GM12878 (cell line): Measurements from ENCODE around the gene CFAP57. TPM values are rescaled to one million over a fixed set of nuclear protein-coding genes. Genes with fewer than 3 reads are reported as not detected.

Source experiments
- ATAC-seq: fragments of 200-7000 bp; cut with Tn5 transposase; 3 replicates; pipeline ENCODE4 v1.9.1; 2020; ENCODE audit warnings: mild to moderate bottlenecking, moderate library complexity
- BruUV-seq: library from RNA; stranded (reverse); fragments of 400-500 nt; replicated peaks from 2 replicates; lab custom pipeline; 2021; lab: Mats Ljungman, UMichigan
- CTCF ChIA-PET: fragments of 300-600 bp; sonication (Branson Sonifier 250); formaldehyde crosslinking; extraction: SDS; loops from one replicate; lab custom pipeline; 2021; ENCODE audit warnings: inconsistent platforms; lab: Yijun Ruan, JAX
- POLR2A ChIA-PET: fragments of 350-600 bp; formaldehyde crosslinking; extraction: SDS; loops from one replicate; lab custom pipeline; 2021; ENCODE audit warnings: inconsistent platforms; lab: Charles Lee
- RAD21 ChIA-PET: fragments of 300-600 bp; sonication (Branson Sonifier 250); formaldehyde crosslinking; loops from one replicate; lab custom pipeline; 2023; ENCODE audit warnings: antibody characterized with exemption; ENCODE audit not compliant: unreplicated experiment; lab: Charles Lee
- SMC1A ChIA-PET: fragments of 300-600 bp; sonication (Branson Sonifier 250); formaldehyde crosslinking; loops from one replicate; lab custom pipeline; 2023; ENCODE audit not compliant: unreplicated experiment, uncharacterized antibody; lab: Charles Lee
- DNase-seq: peaks from one replicate; pipeline ENCODE4 v3.0.0-alpha.2; 2011; ENCODE audit warnings: low read depth, low spot score
- FAIRE-seq: peaks from 3 replicates; lab custom pipeline; 2011; peaks lifted over from hg19 to GRCh38; lab: Jason Lieb, UNC
- H2AFZ ChIP-seq: 2 replicates; pipeline ENCODE4 v1.6.0; 2011; ENCODE audit warnings: low read depth, low read length, control low read depth; ENCODE audit not compliant: control insufficient read depth
- H3K27ac ChIP-seq: 2 replicates; pipeline ENCODE4 v1.5.1; 2011; ENCODE audit warnings: control low read depth; ENCODE audit not compliant: control insufficient read depth, insufficient read depth
- H3K27me3 ChIP-seq, 2 experiments: replicated peaks in 1 of 2; 2 replicates each; pipeline versions ENCODE4 v1.6.0 to v1.6.1; 2011; ENCODE audit warnings: low read length in 1 of 2; ENCODE audit not compliant: control insufficient read depth in 2 of 2, insufficient read depth in 2 of 2
- H3K36me3 ChIP-seq, 2 experiments: 2 replicates each; pipeline ENCODE4 v1.5.1; 2011; ENCODE audit warnings: low read length in 1 of 2; ENCODE audit not compliant: control insufficient read depth in 2 of 2, insufficient read depth in 2 of 2
- H3K4me1 ChIP-seq: 2 replicates; pipeline ENCODE4 v1.6.1; 2011; ENCODE audit warnings: mild to moderate bottlenecking, low read length, moderate library complexity, mixed read lengths; ENCODE audit not compliant: control insufficient read depth, insufficient read depth
- H3K4me2 ChIP-seq: 2 replicates; pipeline ENCODE4 v1.6.0; 2011; ENCODE audit warnings: control low read depth; ENCODE audit not compliant: control insufficient read depth, insufficient read depth
- H3K4me3 ChIP-seq: fragments of 200-600 bp; sonication (generic); 2 replicates; pipeline ENCODE4 v1.5.1; 2016
- H3K79me2 ChIP-seq: 2 replicates; pipeline ENCODE4 v1.6.0; 2011; ENCODE audit warnings: low read length; ENCODE audit not compliant: control insufficient read depth, insufficient read depth
- H3K9ac ChIP-seq: 2 replicates; pipeline ENCODE4 v1.8.0; 2011; ENCODE audit warnings: low read length, control low read depth, mixed read lengths; ENCODE audit not compliant: control insufficient read depth, insufficient read depth
- H3K9me3 ChIP-seq: replicated peaks from 3 replicates; pipeline ENCODE4 v1.5.1; 2011; ENCODE audit warnings: mild to moderate bottlenecking, low read length; ENCODE audit not compliant: control insufficient read depth, insufficient read depth
- H4K20me1 ChIP-seq: 2 replicates; pipeline ENCODE4 v1.6.0; 2011; ENCODE audit not compliant: control insufficient read depth, insufficient read depth
- BACH1 ChIP-seq: fragments of 450-650 bp; IDR thresholded peaks from 2 replicates; pipeline ENCODE4 v1.6.1; 2017; ENCODE audit warnings: mild to moderate bottlenecking, borderline replicate concordance
- CHD4 ChIP-seq: fragments of 200-600 bp; sonication (generic); IDR thresholded peaks from 2 replicates; pipeline ENCODE4 v1.6.1; 2016; ENCODE audit warnings: mild to moderate bottlenecking
- FOXK2 ChIP-seq: fragments of 450-650 bp; IDR thresholded peaks from 2 replicates; pipeline ENCODE4 v1.6.1; 2017; ENCODE audit warnings: mild to moderate bottlenecking, moderate library complexity
- JUND ChIP-seq: IDR thresholded peaks from 2 replicates; pipeline ENCODE4 v1.6.1; 2012; ENCODE audit warnings: low read depth, mild to moderate bottlenecking, low read length, improper control_type of control experiment, moderate library complexity
- KAT2A ChIP-seq: conservative IDR thresholded peaks from 2 replicates; pipeline ENCODE4 v1.6.1; 2011; ENCODE audit warnings: low read depth, low read length; ENCODE audit not compliant: control insufficient read depth
- MYC ChIP-seq: IDR thresholded peaks from 2 replicates; pipeline ENCODE4 v1.6.1; 2011; ENCODE audit warnings: mild to moderate bottlenecking, low read length, moderate library complexity, inconsistent platforms; ENCODE audit not compliant: insufficient read depth, insufficient replicate concordance, insufficient read length, severe bottlenecking
- NBN ChIP-seq: fragments of 450-650 bp; IDR thresholded peaks from 2 replicates; pipeline ENCODE4 v1.6.1; 2016
- NFIC ChIP-seq: IDR thresholded peaks from 2 replicates; pipeline ENCODE4 v1.6.1; 2012; ENCODE audit warnings: low read depth, mild to moderate bottlenecking, inconsistent platforms, low read length, moderate library complexity
- NFYA ChIP-seq: IDR thresholded peaks from 2 replicates; pipeline ENCODE4 v1.6.1; 2011; ENCODE audit warnings: low read depth, mild to moderate bottlenecking, low read length, improper control_type of control experiment, borderline replicate concordance
- RB1 ChIP-seq: fragments of 450-650 bp; formaldehyde crosslinking; IDR thresholded peaks from 2 replicates; pipeline ENCODE4 v1.6.1; 2017; ENCODE audit warnings: mild to moderate bottlenecking, borderline replicate concordance
- RUNX3 ChIP-seq: IDR thresholded peaks from 2 replicates; pipeline ENCODE4 v1.6.1; 2012; ENCODE audit warnings: low read length, inconsistent platforms
- SIN3A ChIP-seq: IDR thresholded peaks from 2 replicates; pipeline ENCODE4 v1.6.1; 2012; ENCODE audit warnings: low read depth, low read length, improper control_type of control experiment
- SMAD5 ChIP-seq: IDR thresholded peaks from 2 replicates; pipeline ENCODE4 v1.6.1; 2016; ENCODE audit warnings: antibody characterized with exemption, low read depth
- SRF ChIP-seq, 2 experiments: IDR thresholded peaks; 2 replicates each; pipeline ENCODE4 v1.6.1; 2011; ENCODE audit warnings: low read depth in 2 of 2, low read length in 2 of 2, mild to moderate bottlenecking in 1 of 2, moderate library complexity in 1 of 2
- YY1 ChIP-seq: IDR thresholded peaks from 2 replicates; pipeline ENCODE4 v1.6.1; 2011; ENCODE audit warnings: low read depth, mild to moderate bottlenecking, low read length
- ZNF622 ChIP-seq: fragments of 450-650 bp; IDR thresholded peaks from 2 replicates; pipeline ENCODE4 v1.6.1; 2017; ENCODE audit warnings: mild to moderate bottlenecking, inconsistent platforms
- WGBS: methylation state at CpG from one replicate; pipeline ENCODE4 v1.1.6; 2016; ENCODE audit warnings: low lambda C conversion rate; ENCODE audit not compliant: insufficient replicate concordance, insufficient coverage; ENCODE audit errors: missing lambda C conversion rate; 5-methylcytosine and 5-hydroxymethylcytosine counted together
- in situ Hi-C: fragments of 300-500 bp; cut with MboI; formaldehyde crosslinking; loops from 9 replicates; pipeline ENCODE4 v1.14.3; 2018; ENCODE audit warnings: mixed read lengths
- intact Hi-C: fragments of 100-400 bp; cut with micrococcal nuclease; formaldehyde crosslinking; loops from one replicate; pipeline ENCODE4 v1.14.2; 2022; ENCODE audit not compliant: unreplicated experiment
- polyA plus RNA-seq, 11 experiments: library from polyadenylated mRNA; depleted of rRNA in 4 of 11; unstranded in 6 of 11; stranded (reverse) in 5 of 11; fragments of >200 nt; fragmentation: Nextera tagmentation in 4 of 11; fragmentation: Illumina TruSeq in 1 of 11; extraction: Ambion mirVana in 4 of 11; extraction: Trizol in 1 of 11; gene quantifications; 1 replicate in 1 of 11; 2 replicates in 10 of 11; pipeline versions ENCODE4 v1.2.1 to v1.2.3, GENCODE V29; 2011 to 2016; ENCODE audit warnings: inconsistent platforms in 2 of 11, missing spikeins in 2 of 11, low read depth in 1 of 11
- total RNA-seq, 4 experiments: library from RNA; depleted of rRNA in 3 of 4; stranded (reverse); fragments of >200 nt in 3 of 4; fragmentation: Illumina TruSeq in 1 of 4; extraction: Trizol in 1 of 4; gene quantifications; 2 replicates each; pipeline versions ENCODE4 v1.2.1 to v1.2.3, GENCODE V29; 2013 to 2021
- TF ChIP-seq, protein P1 (sequence below): fragments of 150-350 bp; IDR thresholded peaks from 2 replicates; pipeline ENCODE4 v1.6.1; 2016; ENCODE audit warnings: low read depth, low read length

CFAP57 gene
- total and polyA plus RNA-seq, 10 of the 15 experiments (the other 5 are each of a cell fraction or from before 2014, with no cell fraction given), result 0.45 to 4.8 (median 1.3) TPM

DNA sequence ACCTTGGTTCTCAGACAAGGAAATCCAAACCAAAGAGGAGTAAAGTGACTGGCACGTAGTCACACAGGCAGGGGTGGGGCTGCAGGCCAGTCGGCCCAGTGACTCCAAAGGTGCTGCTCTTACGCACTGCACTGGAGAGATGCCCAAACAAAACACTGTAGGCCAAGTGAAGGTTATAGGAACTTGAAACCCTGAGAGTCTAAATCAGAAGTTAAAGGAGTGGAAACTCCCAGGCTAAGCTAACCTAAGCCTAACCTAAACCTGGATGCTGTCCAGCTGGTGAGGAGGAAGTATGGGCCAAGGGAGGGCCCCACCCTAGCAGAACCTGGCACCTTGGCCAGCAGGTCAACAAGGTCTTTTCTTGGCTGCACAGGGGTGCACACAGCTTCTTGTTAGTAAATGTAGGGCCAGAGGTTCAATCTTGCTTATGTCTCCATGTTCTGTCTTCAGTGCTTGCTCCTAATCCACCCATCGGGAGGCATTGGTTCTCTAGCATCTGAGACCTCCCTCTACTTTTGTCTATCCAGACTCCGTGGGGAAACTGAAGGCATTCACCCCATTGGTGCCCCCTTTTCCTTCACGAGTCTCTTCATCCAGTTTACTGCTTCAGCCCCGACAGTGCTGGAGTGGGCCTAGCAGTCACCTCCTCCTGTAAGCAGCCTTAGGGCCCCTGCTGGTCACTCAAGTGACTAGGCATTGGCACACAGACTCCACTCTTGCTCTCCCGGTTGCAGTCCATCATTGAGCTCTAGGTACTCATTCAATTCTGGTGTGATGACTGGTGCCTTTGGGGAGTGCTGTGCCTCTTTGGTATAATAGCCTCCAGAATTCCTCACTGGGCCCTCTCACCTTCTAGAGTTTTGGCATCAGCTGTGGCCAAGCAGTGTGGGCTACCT, 84.8 kb downstream of the CFAP57 start:
- no peaks in the 10 kb centered on the region for H4K20me1 ChIP-seq
- FAIRE-seq (no peak), DNase-seq (no peak), ATAC-seq (no peak)
- in situ Hi-C loops, result no loop called here
- no peak overlapping the region for H3K27ac ChIP-seq
- H3K9ac ChIP-seq, result no peak overlapping the region
- WGBS, result 43% methylated on average over 8 of the region's 8 CpGs
- intact Hi-C loops, result no loop called here
- TF ChIP-seq NFYA, result no peak
- TF ChIP-seq NFIC, result no peak
- no peak for TF ChIP-seq SRF (IDR thresholded peaks at IDR 0.05; ENCODE audit: low read depth in 2 of 2, low read length in 2 of 2)
- TF ChIP-seq SMAD5, result no peak
- no peak for TF ChIP-seq BACH1
- no peak for TF ChIP-seq JUND
- TF ChIP-seq KAT2A, result no peak
- TF ChIP-seq, protein P1, sequence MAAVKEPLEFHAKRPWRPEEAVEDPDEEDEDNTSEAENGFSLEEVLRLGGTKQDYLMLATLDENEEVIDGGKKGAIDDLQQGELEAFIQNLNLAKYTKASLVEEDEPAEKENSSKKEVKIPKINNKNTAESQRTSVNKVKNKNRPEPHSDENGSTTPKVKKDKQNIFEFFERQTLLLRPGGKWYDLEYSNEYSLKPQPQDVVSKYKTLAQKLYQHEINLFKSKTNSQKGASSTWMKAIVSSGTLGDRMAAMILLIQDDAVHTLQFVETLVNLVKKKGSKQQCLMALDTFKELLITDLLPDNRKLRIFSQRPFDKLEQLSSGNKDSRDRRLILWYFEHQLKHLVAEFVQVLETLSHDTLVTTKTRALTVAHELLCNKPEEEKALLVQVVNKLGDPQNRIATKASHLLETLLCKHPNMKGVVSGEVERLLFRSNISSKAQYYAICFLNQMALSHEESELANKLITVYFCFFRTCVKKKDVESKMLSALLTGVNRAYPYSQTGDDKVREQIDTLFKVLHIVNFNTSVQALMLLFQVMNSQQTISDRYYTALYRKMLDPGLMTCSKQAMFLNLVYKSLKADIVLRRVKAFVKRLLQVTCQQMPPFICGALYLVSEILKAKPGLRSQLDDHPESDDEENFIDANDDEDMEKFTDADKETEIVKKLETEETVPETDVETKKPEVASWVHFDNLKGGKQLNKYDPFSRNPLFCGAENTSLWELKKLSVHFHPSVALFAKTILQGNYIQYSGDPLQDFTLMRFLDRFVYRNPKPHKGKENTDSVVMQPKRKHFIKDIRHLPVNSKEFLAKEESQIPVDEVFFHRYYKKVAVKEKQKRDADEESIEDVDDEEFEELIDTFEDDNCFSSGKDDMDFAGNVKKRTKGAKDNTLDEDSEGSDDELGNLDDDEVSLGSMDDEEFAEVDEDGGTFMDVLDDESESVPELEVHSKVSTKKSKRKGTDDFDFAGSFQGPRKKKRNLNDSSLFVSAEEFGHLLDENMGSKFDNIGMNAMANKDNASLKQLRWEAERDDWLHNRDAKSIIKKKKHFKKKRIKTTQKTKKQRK, result no peak
- no peak for TF ChIP-seq ZNF622
- no peak for TF ChIP-seq CHD4
- TF ChIP-seq MYC, result no peak
- no peak for TF ChIP-seq FOXK2
- no peak for TF ChIP-seq SIN3A
- TF ChIP-seq RB1, result no peak
- TF ChIP-seq YY1, result no peak
- no peak for TF ChIP-seq NBN
- no peak for TF ChIP-seq RUNX3
- H2AFZ ChIP-seq, result no peak overlapping the region
- POLR2A ChIA-PET, result no interaction called here
- CTCF ChIA-PET, result interaction anchor here (0.6 kb wide), 1 partner anchor 1473 kb away, joined by 3 read pairs; no protein-coding TSS in a partner anchor
- RAD21 ChIA-PET, result no interaction called here
- H3K79me2 ChIP-seq, result no peaks in the 10 kb centered on the region
- H3K4me2 ChIP-seq, result no peak overlapping the region
- no peak overlapping the region for H3K4me3 ChIP-seq
- H3K9me3 ChIP-seq, result peaks cover 9% of the 10 kb centered on the region
- SMC1A ChIA-PET, result no interaction called here
- H3K36me3 ChIP-seq, result no peaks in the 10 kb centered on the region
- H3K27me3 ChIP-seq, result no peaks in the 10 kb centered on the region; a peak in 1 of 4 replicates
- no TSS peak for BruUV-seq
- no peaks in the 10 kb centered on the region for H3K4me1 ChIP-seq
